Bronchial epithelial cell (primary cell): ENCODE data around the gene MMS19. TPM values are rescaled to one million over a fixed set of nuclear protein-coding genes. Genes with fewer than 3 reads are reported as not detected.

Source experiments
- DNase-seq: peaks from one replicate; pipeline ENCODE4 v3.0.0-alpha.2; 2010; ENCODE audit warnings: low read depth
- FAIRE-seq: peaks from 2 replicates; lab custom pipeline; 2011; peaks lifted over from hg19 to GRCh38; lab: Jason Lieb, UNC
- H3K27me3 ChIP-seq: 2 replicates; pipeline ENCODE4 v1.5.1; 2011; ENCODE audit warnings: low read length; ENCODE audit not compliant: control insufficient read depth, insufficient read depth
- H3K36me3 ChIP-seq: 2 replicates; pipeline ENCODE4 v1.5.1; 2011; ENCODE audit warnings: low read length; ENCODE audit not compliant: control insufficient read depth, insufficient read depth
- H3K4me3 ChIP-seq: 2 replicates; pipeline ENCODE4 v1.5.1; 2011; ENCODE audit warnings: mild to moderate bottlenecking, low read depth, low read length, control low read depth
- CTCF ChIP-seq: IDR thresholded peaks from 2 replicates; pipeline ENCODE4 v1.5.1; 2011; ENCODE audit warnings: mild to moderate bottlenecking, moderate library complexity, low read length, control low read depth, inconsistent platforms; ENCODE audit not compliant: insufficient read depth, severe bottlenecking
- total RNA-seq: library from RNA; depleted of rRNA; stranded (reverse); fragments of >200 nt; gene quantifications from 2 replicates; pipeline ENCODE4 v1.2.1, GENCODE V29; 2014

The MMS19 gene
- total RNA-seq, 1 donor from 2014 or later = 38.2 TPM

GRCh38 chr10:97543025-97543546 lies 44.9 kb upstream of the MMS19 start:
- DNase-seq (peak; percentile 95), FAIRE-seq (peak; percentile 98)
- Histone ChIP-seq H3K27me3 (no peaks in the 10 kb centered on the region), H3K36me3 (no peaks in the 10 kb centered on the region), H3K4me3 (no peak overlapping the region)
- TF ChIP-seq CTCF = no peak

GRCh38 chr10:97542169-97543024 lies 44.2 kb upstream of the MMS19 start:
- peak; percentile 96 for DNase-seq
- no peaks in the 10 kb centered on the region for H3K36me3 ChIP-seq
- no peak overlapping the region for H3K4me3 ChIP-seq
- TF ChIP-seq CTCF = no peak
- H3K27me3 ChIP-seq = no peaks in the 10 kb centered on the region
- FAIRE-seq = peak; percentile 13

GRCh38 chr10:97540669-97541500 lies 42.7 kb upstream of the MMS19 start:
- FAIRE-seq = peak; percentile 13
- TF ChIP-seq CTCF = no peak

GRCh38 chr10:97539523-97540200 lies 41.4 kb upstream of the MMS19 start:
- H3K4me3 ChIP-seq = no peak overlapping the region
- peak; percentile 6 for TF ChIP-seq CTCF
- H3K27me3 ChIP-seq = no peaks in the 10 kb centered on the region
- H3K36me3 ChIP-seq = no peaks in the 10 kb centered on the region
- no peak for DNase-seq
- no peak for FAIRE-seq

More at GRCh38 chr10:97540669-97541500, 42.7 kb upstream of the MMS19 start:
- Histone ChIP-seq H3K36me3 (no peaks in the 10 kb centered on the region), H3K27me3 (no peaks in the 10 kb centered on the region), H3K4me3 (no peak overlapping the region)
- no peak for DNase-seq

- no peak for TF ChIP-seq CTCF
- Histone ChIP-seq H3K4me3 (no peak overlapping the region), H3K27me3 (no peaks in the 10 kb centered on the region), H3K36me3 (no peaks in the 10 kb centered on the region)
- FAIRE-seq = no peak
- no peak for DNase-seq
Measured at GRCh38 chr10:97538839-97539238, 40.6 kb upstream of the MMS19 start.
